Astrocyte (in vitro differentiated cells and primary cell): ENCODE data around the gene MIB1. TPM values are rescaled to one million over a fixed set of nuclear protein-coding genes. Genes with fewer than 3 reads are reported as not detected.

Experiments used
- DNase-seq: peaks from one replicate; pipeline ENCODE4 v3.0.0-alpha.2; 2010; ENCODE audit warnings: low read depth
- FAIRE-seq: peaks from 2 replicates; lab custom pipeline; 2011; peaks lifted over from hg19 to GRCh38; lab: Jason Lieb, UNC
- H2AFZ ChIP-seq: 2 replicates; pipeline ENCODE4 v1.6.0; 2012; ENCODE audit warnings: low read depth, low read length, inconsistent platforms
- H3K27ac ChIP-seq: 2 replicates; pipeline ENCODE4 v1.5.1; 2011; ENCODE audit warnings: low read depth, low read length, inconsistent platforms
- H3K27me3 ChIP-seq: 2 replicates; pipeline ENCODE4 v1.6.0; 2011; ENCODE audit warnings: low read length, inconsistent platforms; ENCODE audit not compliant: insufficient read depth
- H3K36me3 ChIP-seq: 2 replicates; pipeline ENCODE4 v1.5.1; 2011; ENCODE audit warnings: low read length, inconsistent platforms; ENCODE audit not compliant: insufficient read depth
- H3K4me1 ChIP-seq: 2 replicates; pipeline ENCODE4 v1.5.1; 2011; ENCODE audit warnings: low read length, inconsistent platforms; ENCODE audit not compliant: insufficient read depth
- H3K4me2 ChIP-seq: 2 replicates; pipeline ENCODE4 v1.6.0; 2012; ENCODE audit warnings: low read length, inconsistent platforms
- H3K4me3 ChIP-seq: 2 replicates; pipeline ENCODE4 v1.5.1; 2011; ENCODE audit warnings: low read depth, mild to moderate bottlenecking, low read length, inconsistent platforms; ENCODE audit not compliant: insufficient read depth
- H3K79me2 ChIP-seq: 2 replicates; pipeline ENCODE4 v1.6.0; 2012; ENCODE audit warnings: mild to moderate bottlenecking, low read length, inconsistent platforms; ENCODE audit not compliant: insufficient read depth
- H3K9ac ChIP-seq: 2 replicates; pipeline ENCODE4 v1.6.0; 2012; ENCODE audit warnings: mild to moderate bottlenecking, low read length, inconsistent platforms
- H3K9me3 ChIP-seq: 2 replicates; pipeline ENCODE4 v1.5.1; 2012; ENCODE audit warnings: low read depth, mild to moderate bottlenecking, low read length, inconsistent platforms; ENCODE audit not compliant: insufficient read depth
- H4K20me1 ChIP-seq: 2 replicates; pipeline ENCODE4 v1.6.0; 2012; ENCODE audit warnings: low read length, inconsistent platforms; ENCODE audit not compliant: insufficient read depth
- H3K27ac Mint-ChIP-seq: one replicate; pipeline ENCODE4 v1.8.0; 2021; ENCODE audit warnings: mild to moderate bottlenecking, mixed read lengths; ENCODE audit not compliant: unreplicated experiment
- H3K27me3 Mint-ChIP-seq: one replicate; pipeline ENCODE4 v1.8.0; 2021; ENCODE audit warnings: low read depth, mixed read lengths; ENCODE audit not compliant: unreplicated experiment
- H3K36me3 Mint-ChIP-seq: one replicate; pipeline ENCODE4 v1.8.0; 2021; ENCODE audit warnings: low read depth, mixed read lengths; ENCODE audit not compliant: unreplicated experiment
- H3K4me1 Mint-ChIP-seq: one replicate; pipeline ENCODE4 v1.8.0; 2021; ENCODE audit warnings: low read depth, mixed read lengths; ENCODE audit not compliant: unreplicated experiment
- H3K4me3 Mint-ChIP-seq: one replicate; pipeline ENCODE4 v1.8.0; 2021; ENCODE audit warnings: mild to moderate bottlenecking, moderate library complexity, mixed read lengths; ENCODE audit not compliant: unreplicated experiment
- H3K9me3 Mint-ChIP-seq: one replicate; pipeline ENCODE4 v1.8.0; 2021; ENCODE audit warnings: mild to moderate bottlenecking, mixed read lengths; ENCODE audit not compliant: unreplicated experiment
- CTCF ChIP-seq: IDR thresholded peaks from 2 replicates; pipeline ENCODE4 v1.5.1; 2011; ENCODE audit warnings: low read depth, mild to moderate bottlenecking, inconsistent platforms, low read length, moderate library complexity; ENCODE audit not compliant: insufficient read depth
- EZH2 ChIP-seq: IDR thresholded peaks from 2 replicates; pipeline ENCODE4 v1.6.1; 2012; ENCODE audit warnings: mild to moderate bottlenecking, low read length, inconsistent platforms; ENCODE audit not compliant: insufficient read depth
- total RNA-seq: library from RNA; stranded (reverse); gene quantifications from 2 replicates; pipeline ENCODE4 v1.2.1, GENCODE V29; 2021

Gene MIB1
- total RNA-seq, 1 donor from 2014 or later = 56.1 TPM

GRCh38 chr18:21908711-21909110 is 168.1 kb downstream of the MIB1 start:
- FAIRE-seq (no peak), DNase-seq (no peak)
- TF ChIP-seq EZH2 (no peak), CTCF (no peak)
- Histone ChIP-seq H3K27me3 (peaks cover 16% of the 10 kb centered on the region), H3K9me3 (no peaks in the 10 kb centered on the region), H2AFZ (no peak overlapping the region), H3K9ac (no peak overlapping the region), H3K4me3 (no peak overlapping the region), H3K79me2 (no peaks in the 10 kb centered on the region), H3K4me2 (no peak overlapping the region), H3K4me1 (no peaks in the 10 kb centered on the region), H3K36me3 (no peaks in the 10 kb centered on the region), H3K27ac (no peak overlapping the region), H4K20me1 (no peaks in the 10 kb centered on the region)
- H3K4me1 Mint-ChIP-seq = no peaks in the 10 kb centered on the region
- H3K27ac Mint-ChIP-seq = no peak overlapping the region
- no peaks in the 10 kb centered on the region for H3K9me3 Mint-ChIP-seq
- no peaks in the 10 kb centered on the region for H3K36me3 Mint-ChIP-seq
- peaks cover 15% of the 10 kb centered on the region for H3K27me3 Mint-ChIP-seq
- H3K4me3 Mint-ChIP-seq = no peak overlapping the region

GRCh38 chr18:21910906-21911305 is 170.3 kb downstream of the MIB1 start:
- Histone ChIP-seq H3K27ac (no peak overlapping the region), H3K4me1 (no peaks in the 10 kb centered on the region), H3K27me3 (peaks cover 16% of the 10 kb centered on the region), H3K36me3 (no peaks in the 10 kb centered on the region), H4K20me1 (no peaks in the 10 kb centered on the region), H3K9ac (no peak overlapping the region), H3K9me3 (no peaks in the 10 kb centered on the region), H3K4me2 (no peak overlapping the region), H3K4me3 (no peak overlapping the region), H2AFZ (no peak overlapping the region), H3K79me2 (no peaks in the 10 kb centered on the region)
- no peaks in the 10 kb centered on the region for H3K4me1 Mint-ChIP-seq
- no peak overlapping the region for H3K4me3 Mint-ChIP-seq
- H3K27ac Mint-ChIP-seq = no peak overlapping the region
- FAIRE-seq (no peak), DNase-seq (no peak)
- H3K27me3 Mint-ChIP-seq = peaks cover 19% of the 10 kb centered on the region
- H3K36me3 Mint-ChIP-seq = no peaks in the 10 kb centered on the region
- TF ChIP-seq EZH2 (no peak), CTCF (no peak)
- peaks cover 2% of the 10 kb centered on the region for H3K9me3 Mint-ChIP-seq

- Histone ChIP-seq H2AFZ (no peak overlapping the region), H3K4me3 (no peak overlapping the region), H3K79me2 (no peaks in the 10 kb centered on the region), H3K9ac (no peak overlapping the region), H3K4me2 (no peak overlapping the region), H3K27me3 (peaks cover 16% of the 10 kb centered on the region), H3K9me3 (no peaks in the 10 kb centered on the region), H3K36me3 (no peaks in the 10 kb centered on the region), H4K20me1 (no peaks in the 10 kb centered on the region), H3K27ac (no peak overlapping the region), H3K4me1 (no peaks in the 10 kb centered on the region)
- no peaks in the 10 kb centered on the region for H3K36me3 Mint-ChIP-seq
- H3K27ac Mint-ChIP-seq = no peak overlapping the region
- peaks cover 19% of the 10 kb centered on the region for H3K27me3 Mint-ChIP-seq
- FAIRE-seq = no peak
- TF ChIP-seq CTCF (no peak), EZH2 (no peak)
- no peak overlapping the region for H3K4me3 Mint-ChIP-seq
- peaks cover 2% of the 10 kb centered on the region for H3K9me3 Mint-ChIP-seq
- no peak for DNase-seq
- no peaks in the 10 kb centered on the region for H3K4me1 Mint-ChIP-seq
Observed at GRCh38 chr18:21911551-21911950, 171.0 kb downstream of the MIB1 start.
